BE2C (cell line): ENCODE data around the gene TMEM132C.

Experiments
- DNase-seq: peaks from one replicate; pipeline ENCODE4 v3.0.0-alpha.2; 2020
- H3K27me3 ChIP-seq: fragments of 250-450 bp; sonication (Bioruptor Pico); 2 replicates; pipeline ENCODE4 v1.5.1; 2020; ENCODE audit warnings: mild to moderate bottlenecking
- H3K36me3 ChIP-seq: fragments of 250-450 bp; sonication (Bioruptor Pico); 2 replicates; pipeline ENCODE4 v1.5.1; 2020; ENCODE audit warnings: mild to moderate bottlenecking
- H3K4me1 ChIP-seq: fragments of 250-450 bp; sonication (Bioruptor Pico); 2 replicates; pipeline ENCODE4 v1.5.1; 2020
- H3K4me3 ChIP-seq: 2 replicates; pipeline ENCODE4 v1.5.1; 2011; ENCODE audit warnings: low read depth, low read length
- H3K9me3 ChIP-seq: fragments of 250-450 bp; sonication (Bioruptor Pico); 2 replicates; pipeline ENCODE4 v1.5.1; 2020
- CTCF ChIP-seq: IDR thresholded peaks from 2 replicates; pipeline ENCODE4 v1.5.1; 2012; ENCODE audit warnings: mild to moderate bottlenecking, low read depth, low read length

Gene TMEM132C

GRCh38 chr12:128551266-128551665, 284.3 kb downstream of the TMEM132C start:
- no peak for TF ChIP-seq CTCF

GRCh38 chr12:128554546-128555304, 287.8 kb downstream of the TMEM132C start:
- no peaks in the 10 kb centered on the region for H3K9me3 ChIP-seq

More at GRCh38 chr12:128551266-128551665, 284.3 kb downstream of the TMEM132C start:
- no peak for DNase-seq
- Histone ChIP-seq H3K36me3 (no peaks in the 10 kb centered on the region), H3K27me3 (no peaks in the 10 kb centered on the region), H3K4me3 (no peak overlapping the region), H3K4me1 (no peaks in the 10 kb centered on the region), H3K9me3 (no peaks in the 10 kb centered on the region)

GRCh38 chr12:128557231-128557630, 290.3 kb downstream of the TMEM132C start:
- Histone ChIP-seq H3K4me1 (no peaks in the 10 kb centered on the region), H3K4me3 (no peak overlapping the region), H3K27me3 (no peaks in the 10 kb centered on the region), H3K9me3 (no peaks in the 10 kb centered on the region; the same call in 1 of the 2 replicates), H3K36me3 (no peaks in the 10 kb centered on the region)
- no peak for DNase-seq
- no peak for TF ChIP-seq CTCF

More at GRCh38 chr12:128554546-128555304, 287.8 kb downstream of the TMEM132C start:
- Histone ChIP-seq H3K27me3 (no peaks in the 10 kb centered on the region), H3K36me3 (no peaks in the 10 kb centered on the region), H3K4me3 (no peak overlapping the region), H3K4me1 (no peaks in the 10 kb centered on the region)
- no peak for TF ChIP-seq CTCF
- no peak for DNase-seq

- no peaks in the 10 kb centered on the region; the same call in none of the 2 replicates for H3K9me3 ChIP-seq
- DNase-seq = no peak
- H3K27me3 ChIP-seq = no peaks in the 10 kb centered on the region
- H3K4me3 ChIP-seq = no peak overlapping the region
- H3K36me3 ChIP-seq = no peaks in the 10 kb centered on the region
- no peaks in the 10 kb centered on the region for H3K4me1 ChIP-seq
- TF ChIP-seq CTCF = no peak
Observed at GRCh38 chr12:128564956-128565355, 298.0 kb downstream of the TMEM132C start.

GRCh38 chr12:128567730-128568129, 300.8 kb downstream of the TMEM132C start:
- no peaks in the 10 kb centered on the region; the same call in 1 of the 2 replicates for H3K9me3 ChIP-seq
- no peaks in the 10 kb centered on the region for H3K27me3 ChIP-seq
- DNase-seq = no peak
- no peak for TF ChIP-seq CTCF
- no peak overlapping the region for H3K4me3 ChIP-seq
- no peaks in the 10 kb centered on the region for H3K4me1 ChIP-seq
- no peaks in the 10 kb centered on the region for H3K36me3 ChIP-seq

GRCh38 chr12:128570191-128571065, 303.5 kb downstream of the TMEM132C start:
- TF ChIP-seq CTCF = no peak
- Histone ChIP-seq H3K4me1 (no peaks in the 10 kb centered on the region), H3K4me3 (no peak overlapping the region), H3K36me3 (no peaks in the 10 kb centered on the region), H3K27me3 (no peaks in the 10 kb centered on the region), H3K9me3 (no peaks in the 10 kb centered on the region; the same call in 1 of the 2 replicates)
- no peak for DNase-seq
